Activated CD4-positive, alpha-beta T cell treated with anti-CD3 and anti-CD28 coated beads, Interleukin-2, amount 50 U/mL, for 1 hour (primary cell): Measurements from ENCODE around the gene EP300.
"Not testable (repeated sequence)": the region's sequence is repeated elsewhere in the genome, so short reads cannot be mapped to it uniquely, and the experiment has no call there.

Experiments used
- DNase-seq: peaks from one replicate; pipeline ENCODE4 v3.0.0-alpha.2; 2020

The EP300 gene

DNA sequence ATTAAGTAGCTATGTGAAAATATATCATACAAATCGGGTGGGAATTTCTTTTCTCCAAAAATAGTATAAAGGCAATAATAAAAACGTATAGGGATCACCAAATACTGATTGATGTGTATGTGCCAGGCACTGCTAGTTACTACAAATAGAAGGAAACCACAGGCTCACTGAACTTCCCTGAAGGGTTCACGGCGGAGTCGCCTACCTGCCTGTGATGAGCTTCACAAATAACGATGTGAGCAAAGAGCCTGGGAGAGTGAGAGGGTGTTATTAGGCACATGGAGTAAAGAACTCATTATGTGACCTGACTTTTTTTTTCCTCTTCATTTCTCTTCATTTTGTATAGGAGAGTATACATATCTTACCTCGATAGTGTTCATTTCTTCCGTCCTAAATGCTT, 76.8 kb downstream of the EP300 start:
- no peak for DNase-seq

DNA sequence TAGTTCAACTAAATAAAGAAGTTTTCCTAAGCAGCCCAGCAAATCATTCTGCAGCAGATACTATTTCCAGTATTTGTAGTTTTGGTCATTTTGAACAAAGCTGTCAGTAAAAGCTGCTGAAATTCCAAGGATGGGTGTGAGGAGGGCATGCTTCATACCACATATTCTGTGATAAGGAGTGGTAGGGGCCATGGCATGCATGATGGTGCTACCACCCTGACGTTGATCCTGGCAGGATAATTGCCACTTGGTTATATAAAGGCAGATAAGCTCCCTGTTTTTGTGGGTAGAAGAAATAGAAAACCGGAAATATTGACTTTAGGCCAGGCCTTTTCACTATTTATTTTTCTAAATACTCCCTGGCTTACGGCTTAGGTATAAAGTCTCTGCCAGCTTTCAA, 79.6 kb downstream of the EP300 start:
- DNase-seq = no peak

DNA sequence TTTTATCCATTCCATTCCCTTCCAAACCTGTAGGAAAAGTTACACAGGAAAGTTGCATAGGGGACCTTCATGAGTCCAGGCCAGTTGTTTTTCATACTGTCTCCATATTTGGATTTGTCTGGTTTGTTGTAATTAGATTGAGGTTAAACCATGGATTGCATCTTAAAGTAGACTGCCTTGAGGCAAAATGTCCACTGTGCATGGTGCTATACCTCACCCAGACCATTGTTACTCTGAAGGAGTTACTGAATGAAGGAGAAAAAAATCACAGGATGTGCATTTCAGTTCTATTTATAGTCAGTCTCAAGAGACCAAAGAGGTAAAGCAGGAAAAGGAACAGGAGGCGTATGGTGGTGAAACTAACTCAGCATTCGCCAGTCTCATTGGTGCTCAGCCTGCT, 83.2 kb downstream of the EP300 start:
- no peak for DNase-seq

DNA sequence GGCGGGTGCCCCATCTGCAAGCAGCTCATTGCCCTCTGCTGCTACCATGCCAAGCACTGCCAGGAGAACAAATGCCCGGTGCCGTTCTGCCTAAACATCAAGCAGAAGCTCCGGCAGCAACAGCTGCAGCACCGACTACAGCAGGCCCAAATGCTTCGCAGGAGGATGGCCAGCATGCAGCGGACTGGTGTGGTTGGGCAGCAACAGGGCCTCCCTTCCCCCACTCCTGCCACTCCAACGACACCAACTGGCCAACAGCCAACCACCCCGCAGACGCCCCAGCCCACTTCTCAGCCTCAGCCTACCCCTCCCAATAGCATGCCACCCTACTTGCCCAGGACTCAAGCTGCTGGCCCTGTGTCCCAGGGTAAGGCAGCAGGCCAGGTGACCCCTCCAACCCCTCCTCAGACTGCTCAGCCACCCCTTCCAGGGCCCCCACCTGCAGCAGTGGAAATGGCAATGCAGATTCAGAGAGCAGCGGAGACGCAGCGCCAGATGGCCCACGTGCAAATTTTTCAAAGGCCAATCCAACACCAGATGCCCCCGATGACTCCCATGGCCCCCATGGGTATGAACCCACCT, 84.7 kb downstream of the EP300 start:
- no peak for DNase-seq

DNA sequence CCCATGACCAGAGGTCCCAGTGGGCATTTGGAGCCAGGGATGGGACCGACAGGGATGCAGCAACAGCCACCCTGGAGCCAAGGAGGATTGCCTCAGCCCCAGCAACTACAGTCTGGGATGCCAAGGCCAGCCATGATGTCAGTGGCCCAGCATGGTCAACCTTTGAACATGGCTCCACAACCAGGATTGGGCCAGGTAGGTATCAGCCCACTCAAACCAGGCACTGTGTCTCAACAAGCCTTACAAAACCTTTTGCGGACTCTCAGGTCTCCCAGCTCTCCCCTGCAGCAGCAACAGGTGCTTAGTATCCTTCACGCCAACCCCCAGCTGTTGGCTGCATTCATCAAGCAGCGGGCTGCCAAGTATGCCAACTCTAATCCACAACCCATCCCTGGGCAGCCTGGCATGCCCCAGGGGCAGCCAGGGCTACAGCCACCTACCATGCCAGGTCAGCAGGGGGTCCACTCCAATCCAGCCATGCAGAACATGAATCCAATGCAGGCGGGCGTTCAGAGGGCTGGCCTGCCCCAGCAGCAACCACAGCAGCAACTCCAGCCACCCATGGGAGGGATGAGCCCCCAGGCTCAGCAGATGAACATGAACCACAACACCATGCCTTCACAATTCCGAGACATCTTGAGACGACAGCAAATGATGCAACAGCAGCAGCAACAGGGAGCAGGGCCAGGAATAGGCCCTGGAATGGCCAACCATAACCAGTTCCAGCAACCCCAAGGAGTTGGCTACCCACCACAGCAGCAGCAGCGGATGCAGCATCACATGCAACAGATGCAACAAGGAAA, 85.4 kb downstream of the EP300 start:
- no peak for DNase-seq

DNA sequence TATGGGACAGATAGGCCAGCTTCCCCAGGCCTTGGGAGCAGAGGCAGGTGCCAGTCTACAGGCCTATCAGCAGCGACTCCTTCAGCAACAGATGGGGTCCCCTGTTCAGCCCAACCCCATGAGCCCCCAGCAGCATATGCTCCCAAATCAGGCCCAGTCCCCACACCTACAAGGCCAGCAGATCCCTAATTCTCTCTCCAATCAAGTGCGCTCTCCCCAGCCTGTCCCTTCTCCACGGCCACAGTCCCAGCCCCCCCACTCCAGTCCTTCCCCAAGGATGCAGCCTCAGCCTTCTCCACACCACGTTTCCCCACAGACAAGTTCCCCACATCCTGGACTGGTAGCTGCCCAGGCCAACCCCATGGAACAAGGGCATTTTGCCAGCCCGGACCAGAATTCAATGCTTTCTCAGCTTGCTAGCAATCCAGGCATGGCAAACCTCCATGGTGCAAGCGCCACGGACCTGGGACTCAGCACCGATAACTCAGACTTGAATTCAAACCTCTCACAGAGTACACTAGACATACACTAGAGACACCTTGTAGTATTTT, 86.1 kb downstream of the EP300 start:
- no peak for DNase-seq

DNA sequence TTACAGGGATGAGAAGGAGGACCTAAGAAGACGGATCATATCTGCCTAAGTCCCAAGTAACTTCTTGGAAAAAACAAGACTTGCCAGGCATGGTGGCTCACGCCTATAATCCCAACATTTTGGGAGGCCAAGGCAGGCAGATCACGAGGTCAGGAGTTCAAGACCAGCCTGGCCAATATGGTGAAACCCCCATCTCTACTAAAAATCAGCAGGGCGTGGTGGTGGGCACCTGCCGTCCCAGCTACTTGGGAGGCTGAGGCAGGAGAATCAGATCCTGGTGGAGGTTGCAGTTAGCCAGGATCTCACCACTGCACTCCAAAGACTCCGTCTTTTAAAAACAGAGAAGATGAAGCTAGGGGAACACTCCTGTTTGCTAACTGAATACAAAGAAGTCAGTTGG, 88.0 kb downstream of the EP300 start:
- not testable (repeated sequence) for DNase-seq

DNA sequence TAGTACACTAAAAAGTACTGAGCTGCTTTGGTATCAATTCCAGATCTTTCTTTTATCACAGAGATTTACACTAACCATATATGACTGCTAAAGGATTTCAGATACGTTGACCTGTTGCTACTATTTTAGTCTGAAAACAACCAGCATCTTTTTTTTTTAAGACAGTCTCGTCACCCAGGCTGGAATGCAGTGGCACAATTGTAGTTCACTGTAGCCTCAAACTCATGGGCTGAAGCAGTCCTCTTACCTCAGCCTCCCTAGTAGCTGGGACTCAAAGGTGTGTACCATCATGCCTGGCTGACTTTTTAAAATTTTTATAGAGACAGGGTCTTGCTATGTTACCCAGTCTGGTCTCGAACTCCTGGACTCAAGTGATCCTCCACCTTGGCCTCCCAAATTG, 88.5 kb downstream of the EP300 start:
- DNase-seq = no peak

DNA sequence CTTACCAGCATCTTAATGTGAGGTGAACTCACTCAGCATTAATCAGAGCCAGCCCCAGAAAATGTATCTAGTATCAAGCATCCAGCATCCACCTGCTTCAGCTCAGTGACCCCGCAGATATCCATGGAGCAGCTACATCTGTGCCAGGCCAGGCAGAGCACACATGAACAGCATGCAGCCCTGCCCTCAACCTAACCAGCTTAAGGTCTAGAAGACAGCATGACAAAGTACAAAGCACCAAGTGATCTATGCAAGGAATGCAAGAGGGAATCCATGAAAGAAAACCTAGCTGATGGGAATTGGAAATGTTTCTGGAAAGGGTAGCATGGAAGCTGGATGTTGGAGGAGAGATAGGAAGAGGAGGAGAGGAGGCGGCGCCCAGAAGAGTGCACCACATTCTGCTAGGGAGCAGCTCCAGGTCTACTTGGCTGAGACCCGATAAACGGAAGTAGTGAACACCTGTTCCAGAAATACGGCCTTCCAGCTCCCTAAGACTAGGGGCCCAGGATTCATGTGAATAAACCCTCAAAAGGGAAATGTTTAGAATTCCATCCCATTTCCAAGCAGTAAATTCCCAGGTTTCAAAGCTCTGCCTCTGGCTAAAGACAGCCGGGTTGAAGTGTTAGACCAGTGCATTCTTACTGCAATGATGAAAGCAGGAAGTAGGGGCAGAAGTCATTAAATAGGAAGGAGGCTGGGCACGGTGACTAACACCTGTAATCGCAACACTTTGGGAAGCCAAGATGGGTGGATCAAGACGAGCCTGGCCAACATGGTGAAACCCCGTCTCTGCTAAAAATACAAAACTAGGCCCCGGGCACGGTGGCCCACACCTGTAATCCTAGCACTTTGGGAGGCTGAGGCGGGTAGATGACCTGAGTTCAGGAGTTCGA, 89.2 kb downstream of the EP300 start:
- DNase-seq = no peak

DNA sequence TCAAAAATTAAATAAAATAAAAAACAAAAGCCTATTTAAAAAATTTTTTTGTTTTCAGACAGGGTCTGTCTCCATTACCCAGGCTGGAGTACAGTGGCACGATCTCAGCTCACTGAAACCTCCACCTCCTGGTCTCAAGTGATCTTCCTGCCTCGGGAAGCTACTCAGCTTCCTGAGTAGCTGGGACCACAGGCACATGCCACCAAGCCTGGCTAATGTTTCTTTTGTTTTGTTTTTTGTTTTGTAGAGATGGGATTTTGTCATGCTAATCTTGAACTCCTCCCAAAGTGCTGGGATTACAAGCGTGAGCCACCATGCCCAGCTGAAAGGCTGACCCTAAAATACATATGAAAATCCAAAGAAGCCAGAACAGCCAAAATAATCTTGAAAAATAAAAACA, 92.3 kb downstream of the EP300 start:
- no peak for DNase-seq

DNA sequence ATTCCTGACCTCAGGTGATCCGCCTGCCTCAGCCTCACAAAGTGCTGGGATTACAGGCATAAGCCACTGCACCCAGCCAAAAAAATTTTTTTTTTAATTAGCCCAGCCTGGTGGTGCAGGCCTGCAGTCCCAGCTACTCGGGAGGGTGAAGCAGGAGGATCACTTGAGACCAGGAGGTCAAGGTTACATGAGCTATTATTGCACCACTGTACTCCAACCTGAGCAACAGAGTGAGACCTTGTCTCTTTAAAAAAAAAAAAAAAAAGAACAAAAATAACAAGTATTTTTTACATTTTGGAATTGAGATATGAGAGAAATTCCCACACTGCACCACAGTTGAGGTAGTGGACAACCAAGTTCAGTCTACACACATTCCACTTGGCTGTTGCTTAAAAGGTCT, 99.1 kb downstream of the EP300 start:
- no peak for DNase-seq

DNA sequence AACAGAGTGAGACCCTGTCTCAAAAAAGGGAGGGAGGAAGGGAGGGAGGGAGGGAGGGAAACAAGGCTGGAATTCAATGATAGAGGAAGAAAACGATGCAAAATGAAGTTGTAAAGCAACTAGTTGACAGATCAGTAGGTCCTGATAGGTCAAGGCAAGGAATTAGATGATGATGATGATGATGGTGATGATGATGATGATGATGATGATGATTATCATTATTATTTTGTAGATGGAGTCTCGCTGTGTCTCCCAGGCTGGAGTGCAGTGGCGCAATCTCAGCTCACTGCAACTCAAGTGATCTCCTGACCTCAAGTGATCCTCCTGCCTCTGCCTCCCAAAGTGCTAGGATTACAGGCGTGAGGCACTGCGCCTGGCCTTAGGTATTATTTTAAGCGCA, 101.4 kb downstream of the EP300 start:
- DNase-seq = no peak

DNA sequence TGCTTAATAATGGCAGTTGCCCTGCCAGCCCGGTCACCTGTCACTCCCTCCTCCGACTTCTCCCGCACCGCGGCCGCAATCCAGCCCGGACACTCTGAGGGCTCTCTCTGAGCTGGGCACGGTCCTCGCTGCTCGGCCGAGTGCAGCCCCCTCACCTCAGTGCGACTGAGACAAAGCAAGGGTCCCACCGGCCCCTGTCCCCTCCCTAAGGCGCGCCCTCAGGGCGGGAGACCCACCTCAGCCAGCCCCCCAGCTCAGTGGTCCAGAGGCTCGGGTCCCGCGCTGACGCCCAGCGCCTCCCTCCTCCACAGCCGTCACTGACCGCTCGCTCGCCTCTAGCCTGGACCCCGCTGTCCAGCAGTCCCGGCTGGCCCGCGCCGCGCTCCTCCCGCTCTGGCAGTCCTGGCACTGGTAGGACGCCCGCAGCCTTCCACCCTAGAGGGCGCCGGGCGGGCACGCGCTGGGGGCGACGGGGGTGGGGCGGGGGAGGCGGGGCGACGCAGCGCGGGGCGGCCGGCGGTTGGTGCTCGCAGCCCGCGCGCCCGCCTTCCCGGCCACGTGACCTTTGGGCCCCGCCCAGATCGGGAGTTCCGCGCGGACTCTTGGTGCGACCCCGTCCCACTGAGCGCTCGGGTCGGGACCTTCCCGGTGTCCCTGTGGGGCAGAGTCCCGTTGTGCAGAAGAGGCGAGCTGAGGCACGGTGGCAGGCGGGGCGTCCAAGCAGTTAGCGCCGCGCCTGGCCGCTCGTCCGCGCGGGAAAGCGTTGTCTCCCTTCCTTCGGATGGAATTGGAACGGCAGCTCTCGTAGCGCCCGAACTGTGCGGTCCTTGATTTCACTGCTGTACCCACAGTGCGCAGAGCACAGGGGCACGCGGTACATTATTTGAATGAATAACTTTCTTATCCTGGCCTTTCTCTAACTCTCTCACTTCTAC, 104.9 kb downstream of the EP300 start:
- DNase-seq = peak; percentile 77

DNA sequence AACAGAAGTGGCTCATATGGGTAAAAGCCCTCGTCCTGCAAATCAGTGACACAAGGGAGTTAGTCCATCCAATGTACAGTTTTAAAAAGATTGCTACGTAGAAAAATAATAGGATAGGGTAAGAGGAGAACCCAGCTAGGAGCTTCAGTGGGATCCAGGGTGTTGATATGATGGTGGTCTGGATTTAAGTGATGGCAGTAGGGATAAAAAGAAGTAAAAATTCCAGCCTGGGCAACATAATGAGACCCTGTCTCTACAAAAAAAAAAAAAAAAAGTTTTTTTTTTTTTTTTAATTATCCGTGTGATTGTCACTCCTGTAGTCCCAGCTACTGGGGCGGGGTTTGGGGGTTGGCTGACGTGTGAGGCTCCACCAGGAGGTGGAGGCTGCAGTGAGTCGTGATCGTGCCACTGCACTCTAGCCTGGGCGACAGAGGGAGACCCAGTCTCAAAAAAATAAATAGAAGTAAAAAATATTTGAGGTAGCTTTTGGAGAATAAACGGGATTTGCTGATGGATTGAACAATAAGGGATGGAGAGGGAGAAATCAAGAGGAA, 105.7 kb downstream of the EP300 start:
- peak; percentile 52 for DNase-seq

DNA sequence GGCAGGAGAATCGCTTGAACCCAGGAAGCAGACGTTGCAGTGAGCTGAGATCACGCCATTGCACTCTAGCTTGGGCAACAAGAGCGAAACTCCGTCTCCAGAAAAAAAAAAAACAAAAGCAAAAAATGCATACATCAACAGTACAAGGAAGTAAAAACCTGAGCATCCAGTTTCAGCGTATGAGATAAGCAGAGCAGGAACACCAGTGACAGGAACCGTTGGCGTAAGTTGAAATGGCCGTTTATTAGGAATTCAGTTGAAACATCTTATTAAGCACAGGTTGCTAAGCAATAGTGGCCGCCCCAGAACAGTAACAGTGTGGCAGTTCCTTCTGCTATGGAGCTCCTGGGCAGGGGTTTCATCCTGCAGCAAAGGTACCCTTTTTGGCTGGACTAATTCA, 108.7 kb downstream of the EP300 start:
- no peak for DNase-seq

DNA sequence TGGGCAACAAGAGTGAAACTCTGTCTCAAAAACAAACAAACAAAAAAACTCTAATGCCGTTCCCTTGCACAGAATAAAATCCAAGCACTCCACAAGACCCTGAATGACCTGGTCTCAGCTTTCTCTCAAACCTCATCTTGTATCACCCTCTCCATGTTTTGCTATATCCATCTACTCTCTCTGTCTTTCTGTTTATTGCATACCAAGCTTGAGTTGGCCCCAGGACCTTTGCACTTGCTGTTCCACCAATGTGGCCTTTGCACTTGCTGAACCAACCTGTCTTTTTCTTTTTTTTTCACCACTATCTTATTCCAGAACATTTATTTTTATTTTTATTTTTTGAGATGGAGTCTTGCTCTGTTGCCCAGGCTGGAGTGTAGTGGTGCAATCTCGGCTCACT, 110.7 kb downstream of the EP300 start:
- no peak for DNase-seq

DNA sequence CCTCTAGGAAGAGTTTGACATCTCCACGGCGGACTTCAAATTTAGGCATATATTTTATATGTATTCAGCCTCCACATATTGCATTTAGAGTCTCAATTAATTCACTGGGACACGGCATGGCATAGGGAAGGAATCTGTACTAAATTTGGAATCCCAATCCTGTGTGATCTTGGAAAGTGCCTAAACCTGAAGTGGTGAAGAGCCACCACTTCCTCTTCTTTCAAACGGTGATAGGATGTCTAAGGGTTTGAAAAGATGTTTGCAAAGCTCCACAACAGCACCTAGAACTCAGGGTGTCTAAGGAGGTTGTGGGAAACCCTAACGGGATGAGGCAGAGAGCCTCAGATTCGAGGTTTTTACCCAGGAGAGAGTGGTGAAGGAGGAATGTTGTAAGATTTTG, 111.7 kb downstream of the EP300 start:
- DNase-seq = no peak

DNA sequence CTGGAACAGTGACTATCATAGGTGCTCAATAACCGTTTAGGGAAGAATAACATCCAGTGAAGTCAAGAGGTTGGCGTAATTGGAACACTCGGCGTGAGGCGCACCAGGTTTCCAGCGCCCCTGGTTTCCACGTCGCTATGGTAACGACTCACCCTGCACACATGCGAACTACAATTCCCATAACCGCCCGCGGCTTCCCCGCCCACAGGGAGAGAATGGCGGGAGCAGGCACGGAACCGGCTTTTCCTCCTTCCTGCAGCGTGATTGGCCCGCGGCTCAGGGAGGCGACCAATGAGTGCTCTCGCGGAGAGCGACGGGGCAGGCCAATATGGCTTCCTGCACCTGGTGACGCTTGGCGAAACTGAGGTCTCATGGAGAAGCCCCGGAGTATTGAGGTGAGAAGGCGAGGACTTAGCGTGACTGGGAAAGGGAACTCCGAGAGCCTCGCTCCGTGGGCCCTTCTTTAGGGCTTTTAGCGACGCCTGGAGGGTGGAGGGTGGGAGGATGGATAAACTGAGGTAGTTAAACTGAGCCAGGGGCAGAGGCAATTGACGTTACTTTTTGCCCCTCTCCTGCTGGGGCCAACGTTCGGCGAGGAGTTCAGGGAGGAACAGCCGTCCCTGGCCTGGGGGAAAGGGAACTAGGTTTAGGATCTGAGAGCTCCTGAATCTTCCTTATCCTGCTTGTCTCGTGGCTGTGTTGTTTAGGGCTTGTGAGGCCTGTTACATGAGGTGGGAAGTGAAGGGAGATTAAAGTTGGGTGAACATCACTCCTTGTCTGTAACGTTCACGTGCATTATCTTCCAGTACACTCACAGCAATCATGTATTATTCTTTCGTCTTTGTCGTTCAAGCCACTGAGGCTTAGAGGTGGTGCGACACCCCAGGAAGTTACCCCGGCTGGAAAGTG, 112.9 kb downstream of the EP300 start, which contains the start of gene L3MBTL2:
TSS of gene L3MBTL2 (plus strand) at position 321 of the 909 bp plus-strand sequence. CDS start at position 372, 51 bp downstream.
- DNase-seq = peak; percentile 99

DNA sequence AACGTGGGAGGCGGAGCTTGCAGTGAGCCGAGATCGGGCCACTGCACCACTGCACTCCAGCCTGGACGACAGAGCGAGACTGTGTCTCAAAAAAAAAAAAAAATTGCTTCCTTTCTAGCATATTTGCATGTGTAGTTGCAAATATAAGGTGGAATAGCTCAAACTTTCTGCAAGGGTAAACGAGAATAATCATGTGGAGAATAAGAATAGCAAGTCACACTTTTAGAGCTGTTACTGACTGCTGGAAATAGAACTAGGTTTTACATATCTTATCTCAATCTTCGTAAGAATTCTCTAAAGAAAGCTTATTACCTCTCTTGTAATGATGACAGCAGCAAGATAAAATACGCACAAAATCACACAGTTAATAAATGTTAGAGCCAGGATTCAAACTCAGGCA, 114.3 kb downstream of the EP300 start:
- no peak for DNase-seq

DNA sequence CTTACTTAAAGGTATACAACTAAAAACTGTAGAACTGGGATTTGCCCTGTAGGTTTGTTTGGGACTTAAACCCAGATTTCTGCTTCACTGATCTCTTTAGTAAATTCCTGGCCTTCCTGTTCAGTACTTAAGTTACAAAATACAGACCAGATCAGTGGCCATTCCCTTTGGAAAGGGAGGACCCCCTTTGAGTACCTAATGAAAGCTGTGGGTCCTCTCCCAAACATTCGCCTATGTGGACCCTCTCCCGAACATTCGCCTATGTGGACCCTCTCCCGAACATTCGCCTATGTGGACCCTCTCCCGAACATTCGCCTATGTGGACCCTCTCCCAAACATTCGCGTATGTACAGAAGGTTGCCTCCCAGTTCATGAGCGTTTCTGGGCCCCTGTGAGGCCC, 123.0 kb downstream of the EP300 start:
- no peak for DNase-seq

DNA sequence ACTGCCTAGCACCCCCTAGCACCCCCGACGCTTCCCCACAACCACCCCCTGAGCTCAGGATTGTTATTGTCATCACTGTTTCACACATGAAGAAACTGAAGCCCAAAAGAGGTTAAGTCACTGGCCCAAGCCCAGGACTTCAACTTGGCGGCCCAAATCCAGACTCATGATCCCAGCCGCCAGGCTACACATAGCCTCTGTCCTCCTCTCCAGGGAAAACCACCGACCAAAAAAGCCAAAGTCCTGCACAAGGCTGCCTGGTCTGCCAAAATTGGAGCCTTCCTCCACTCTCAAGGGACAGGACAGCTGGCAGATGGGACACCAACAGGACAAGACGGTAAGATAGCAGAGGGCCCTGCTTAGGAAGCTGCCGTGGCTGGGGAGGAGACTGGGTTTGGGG, 123.5 kb downstream of the EP300 start:
- no peak for DNase-seq
